Measurements from ENCODE around the gene WDR89.

DNA sequence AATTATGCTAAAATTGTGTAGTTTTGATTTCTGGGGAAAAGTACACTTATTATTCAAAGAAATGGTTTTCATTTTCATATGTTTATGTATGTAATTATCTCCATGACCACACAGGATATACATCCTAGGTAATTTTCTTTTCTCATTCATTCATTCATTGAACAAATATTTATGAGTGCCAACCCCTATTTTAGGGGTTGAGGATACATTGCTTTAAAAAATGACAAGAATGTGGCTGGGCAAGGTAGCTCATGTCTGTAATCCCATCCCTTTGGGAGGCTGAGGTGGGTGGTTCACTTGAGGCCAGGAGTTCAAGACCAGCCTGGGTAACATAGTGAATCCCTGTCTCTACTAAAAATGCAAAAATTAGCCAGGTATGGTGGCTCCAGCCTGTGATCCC lies 45.3 kb upstream of the WDR89 start:
- TF ChIP-seq ZC3H10 (CRISPR knock-in tag; IDR thresholded peaks at IDR 0.05) (no peak), RARB (CRISPR knock-in tag; IDR thresholded peaks at IDR 0.05) (no peak), ZFP3 (CRISPR knock-in tag; IDR thresholded peaks at IDR 0.05) (no peak), CSDC2 (CRISPR knock-in tag; IDR thresholded peaks at IDR 0.05) (no peak), ZFP30 (CRISPR knock-in tag; IDR thresholded peaks at IDR 0.05) (no peak), BACH2 (CRISPR knock-in tag; IDR thresholded peaks at IDR 0.05; ENCODE audit: borderline replicate concordance) (no peak), GLIS3 (CRISPR knock-in tag; IDR thresholded peaks at IDR 0.05) (no peak)
